Aorta (tissue), 5 donors: ENCODE measurements around the gene TNXB. TPM values are rescaled to one million over a fixed set of nuclear protein-coding genes. Genes with fewer than 3 reads are reported as not detected.

ENCODE experiments used
- ATAC-seq: fragments of 200-7000 bp; cut with Tn5 transposase; one replicate; pipeline ENCODE4 v1.9.1; 2022; ENCODE audit warnings: moderate library complexity; ENCODE audit not compliant: low FRiP score
- DNase-seq, 2 donors: peaks; one replicate each; pipeline ENCODE4 v3.0.0-alpha.2; 2020
- H3K27ac ChIP-seq, 2 donors: one replicate each; pipeline ENCODE4 v1.5.1; 2013; ENCODE audit warnings: low read length in 2 of 2, mild to moderate bottlenecking in 2 of 2, moderate library complexity in 2 of 2, control low read depth in 1 of 2, inconsistent platforms in 1 of 2, low read depth in 1 of 2
- H3K27me3 ChIP-seq, 2 donors: one replicate each; pipeline ENCODE4 v1.6.1; 2013; ENCODE audit warnings: control low read depth in 1 of 2, low read length in 1 of 2, mild to moderate bottlenecking in 1 of 2, moderate library complexity in 1 of 2; ENCODE audit not compliant: insufficient read depth in 2 of 2, control insufficient read depth in 1 of 2
- H3K36me3 ChIP-seq, 2 donors: one replicate each; pipeline ENCODE4 v1.6.1; 2013; ENCODE audit warnings: control low read depth in 1 of 2, low read length in 1 of 2, mild to moderate bottlenecking in 1 of 2; ENCODE audit not compliant: insufficient read depth in 2 of 2, control insufficient read depth in 1 of 2
- H3K4me1 ChIP-seq, 2 donors: one replicate each; pipeline ENCODE4 v1.6.1; 2013; ENCODE audit warnings: low read length in 2 of 2, control low read depth in 1 of 2, mild to moderate bottlenecking in 1 of 2, moderate library complexity in 1 of 2; ENCODE audit not compliant: insufficient read depth in 2 of 2, control insufficient read depth in 1 of 2
- H3K4me3 ChIP-seq, 2 donors: one replicate each; pipeline ENCODE4 v1.5.1; 2013; ENCODE audit warnings: low read length in 2 of 2, control low read depth in 1 of 2, mild to moderate bottlenecking in 1 of 2
- H3K9me3 ChIP-seq: one replicate; pipeline ENCODE4 v1.6.1; 2013; ENCODE audit warnings: mild to moderate bottlenecking, low read length; ENCODE audit not compliant: control insufficient read depth
- WGBS, 2 donors: extraction: QIAGEN DNeasy Blood & Tissue Kit; methylation state at CpG; one replicate each; pipeline ENCODE4 v1.1.7; 2013; 5-methylcytosine and 5-hydroxymethylcytosine counted together
- intact Hi-C, 2 donors: fragments of 100-400 bp; cut with DNase I; formaldehyde crosslinking; loops; one replicate each; pipeline versions ENCODE4 v1.14.2 to v1.15.0; 2022
- polyA plus RNA-seq, 2 donors: library from polyadenylated mRNA; stranded (reverse); fragments of 200-250 nt; gene quantifications; one replicate each; pipeline ENCODE4 v1.2.3, GENCODE V29; 2013
- total RNA-seq, 2 donors: library from RNA; stranded (reverse); fragmentation: NEBNext Ultra II Directional; extraction: Animal tissue kit (Norgen Biotek cat#: 25700); gene quantifications; one replicate each; pipeline ENCODE4 v1.2.1, GENCODE V29; 2021
- donor health status: healthy with polysubstance abuse.
- donor health status: Bipolar disorder and iron deficiency.
- donor health status: DM: no; HTN: no; CAD: no.
- donor health status: DM: no; HTN: no; CAD: no.
- donor health status: DM: yes; HTN: yes; CAD: no.

The TNXB gene
- total and polyA plus RNA-seq, 4 donors = 11.1 to 441 (median 116) TPM

DNA sequence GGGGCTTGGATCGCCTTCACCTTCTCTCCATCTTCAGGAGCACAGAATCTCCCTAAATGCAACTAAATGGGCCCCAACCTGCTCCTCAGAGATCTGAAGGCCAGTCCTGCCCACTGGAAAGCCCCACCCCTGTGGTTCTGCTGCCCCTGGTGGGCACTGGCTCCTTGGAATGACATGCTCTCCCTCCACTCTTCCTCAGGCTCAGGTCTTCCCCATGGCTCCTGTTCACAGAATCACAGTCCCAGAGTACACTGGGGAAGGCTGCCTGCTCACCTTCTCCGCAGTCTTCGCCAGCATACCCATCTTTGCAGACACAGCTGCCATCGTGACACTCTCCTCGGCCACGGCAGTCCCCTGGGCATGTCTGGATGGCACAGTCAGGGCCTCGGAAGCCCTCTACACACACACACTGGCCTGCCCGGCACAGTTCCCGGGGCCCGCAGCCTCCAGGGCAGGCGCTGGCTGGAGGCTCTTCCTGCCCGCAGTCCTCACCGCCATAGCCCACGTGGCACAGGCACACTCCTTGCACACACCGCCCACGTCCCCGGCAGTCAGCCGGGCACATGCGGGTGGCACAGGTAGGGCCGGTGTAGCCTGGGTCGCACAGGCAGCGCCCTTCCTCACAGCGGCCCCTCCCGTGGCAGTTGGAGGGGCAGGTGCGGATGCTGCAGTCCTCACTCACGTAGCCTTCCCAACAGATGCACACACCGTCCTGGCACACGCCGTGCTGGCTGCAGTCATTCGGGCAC is 13.6 kb downstream of the TNXB start:
- DNase-seq (no peak), ATAC-seq (peak; percentile 9)
- WGBS, 2 donors = 79 to 85% methylated on average over 30 of the region's 30 CpGs
- Histone ChIP-seq H3K4me1 (peaks cover 0 to 4% of the 10 kb centered on the region in 2 donors), H3K27me3 (no peaks in the 10 kb centered on the region), H3K9me3 (no peaks in the 10 kb centered on the region), H3K27ac (no peak overlapping the region), H3K4me3 (no peak overlapping the region), H3K36me3 (no peaks in the 10 kb centered on the region)
- intact Hi-C loops = no loop called here

DNA sequence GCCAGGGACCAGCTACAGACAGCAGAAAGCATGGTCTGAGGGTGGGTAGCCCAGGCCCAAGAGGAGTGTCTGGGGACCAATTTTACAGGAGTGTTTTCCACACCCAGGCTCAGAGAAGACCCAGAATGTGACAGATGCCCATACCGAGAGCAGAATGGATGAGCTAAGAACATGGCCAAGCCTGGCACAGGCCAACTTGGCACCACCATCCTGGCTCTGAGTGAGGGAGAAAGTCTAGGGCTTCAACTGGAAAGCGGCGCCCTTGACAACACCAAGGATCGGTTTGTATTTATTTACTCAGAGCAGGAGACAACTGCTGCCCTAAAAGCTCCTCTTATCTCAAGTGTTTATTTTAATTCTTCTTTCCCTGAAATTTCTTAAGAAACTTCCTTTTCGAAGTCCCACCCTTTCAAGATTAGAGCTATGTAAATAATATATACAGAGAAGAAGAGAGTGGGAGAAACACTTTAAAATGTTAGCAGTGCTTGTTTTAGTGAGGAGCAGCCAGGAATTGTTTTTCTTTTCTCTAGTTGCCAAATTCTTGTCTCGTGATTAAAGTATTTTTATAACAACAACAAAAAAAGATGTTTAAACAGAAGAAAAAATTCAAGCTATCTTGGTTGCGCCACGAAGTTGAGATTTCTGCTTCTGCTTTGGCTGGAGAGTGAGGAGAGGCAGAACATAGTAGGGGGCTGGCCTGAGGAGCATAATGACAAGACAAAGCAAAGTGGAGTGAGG is 16.2 kb downstream of the TNXB start:
- DNase-seq (peak; percentile 74 to 80), ATAC-seq (peak; percentile 56)
- Histone ChIP-seq H3K4me3 (no peak overlapping the region), H3K27ac (peak overlapping the region; percentile 52 to 78), H3K36me3 (no peaks in the 10 kb centered on the region), H3K4me1 (peaks cover 0 to 4% of the 10 kb centered on the region in 2 donors), H3K27me3 (no peaks in the 10 kb centered on the region), H3K9me3 (no peaks in the 10 kb centered on the region)
- intact Hi-C loops = loop anchor here in 1 of 2 donors (2.0 kb wide), 1 partner anchor 14 kb away; no protein-coding TSS in a partner anchor
- 3 to 6% methylated on average over 8 of the region's 8 CpGs for WGBS, 2 donors

DNA sequence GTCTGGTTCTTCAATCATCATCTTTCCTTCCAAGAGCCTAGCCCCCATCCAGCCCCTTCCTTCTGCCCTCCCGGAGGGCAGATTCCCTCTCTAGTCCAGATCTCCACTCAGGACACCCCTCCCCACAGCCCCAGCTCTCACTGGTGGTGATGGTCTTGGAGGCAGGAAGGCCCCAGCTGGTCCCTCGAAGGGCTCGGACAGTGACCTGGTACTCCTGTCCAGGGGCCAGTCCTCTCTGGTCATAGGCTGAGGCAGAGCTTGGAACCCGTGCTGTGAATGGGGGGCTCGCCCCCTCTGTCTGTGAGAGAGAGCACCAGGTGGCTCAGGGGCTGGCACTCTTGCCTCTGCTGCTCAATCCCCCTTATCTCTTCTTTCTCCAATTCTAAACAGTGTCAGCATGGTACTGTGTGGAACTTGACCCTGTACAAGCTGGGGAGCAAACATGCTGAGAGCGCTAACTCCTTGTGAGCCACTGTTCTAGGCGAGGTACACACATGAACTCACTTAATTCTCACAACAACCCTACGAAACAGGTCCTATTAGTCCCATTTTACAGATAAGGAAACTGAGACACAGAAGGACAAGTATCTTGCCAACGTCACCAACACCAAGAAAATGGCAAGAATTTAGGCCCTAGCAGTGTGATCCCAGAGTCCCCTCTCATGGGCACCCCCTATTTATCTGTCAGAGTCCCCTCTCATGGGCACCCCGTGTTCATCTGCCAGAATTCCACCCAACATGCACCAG is 19.9 kb downstream of the TNXB start:
- H3K4me1 ChIP-seq = peaks cover 0 to 4% of the 10 kb centered on the region in 2 donors
- H3K4me3 ChIP-seq = no peak overlapping the region
- H3K27ac ChIP-seq = no peak overlapping the region
- DNase-seq (no peak), ATAC-seq (no peak)
- no peaks in the 10 kb centered on the region for H3K27me3 ChIP-seq
- H3K36me3 ChIP-seq = no peaks in the 10 kb centered on the region
- intact Hi-C loops = no loop called here
- 91 to 92% methylated on average over 10 of the region's 10 CpGs for WGBS, 2 donors
- H3K9me3 ChIP-seq = no peaks in the 10 kb centered on the region

DNA sequence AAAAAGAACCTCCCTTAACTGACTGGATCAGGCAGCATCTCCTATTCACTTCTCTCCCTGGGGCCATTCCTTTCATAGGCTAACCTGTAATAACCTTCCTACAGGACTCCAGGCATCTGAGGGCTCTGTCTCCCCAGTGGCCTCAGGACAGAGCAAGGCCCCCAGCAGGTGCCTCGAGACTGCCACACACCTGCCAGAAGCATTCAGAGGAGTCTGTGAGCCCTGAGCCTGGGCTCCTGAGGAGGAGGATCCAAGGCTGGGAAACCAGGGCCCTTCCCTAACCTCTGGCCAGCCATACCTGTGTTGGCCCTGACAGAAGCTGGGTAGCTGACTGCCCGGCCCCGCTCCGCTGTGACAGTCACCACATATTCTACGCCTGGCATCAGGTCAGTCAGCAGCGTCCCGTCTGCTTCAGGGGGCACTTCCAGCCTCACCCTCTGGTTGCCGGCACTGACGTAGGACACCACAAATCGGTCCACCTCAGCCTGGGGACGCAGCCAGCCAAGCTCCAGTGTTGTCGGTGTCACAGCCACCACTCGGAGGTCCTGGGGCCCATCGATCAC is 20.6 kb downstream of the TNXB start:
- H3K27me3 ChIP-seq = no peaks in the 10 kb centered on the region
- 94% methylated on average over 14 of the region's 14 CpGs for WGBS, 2 donors

DNA sequence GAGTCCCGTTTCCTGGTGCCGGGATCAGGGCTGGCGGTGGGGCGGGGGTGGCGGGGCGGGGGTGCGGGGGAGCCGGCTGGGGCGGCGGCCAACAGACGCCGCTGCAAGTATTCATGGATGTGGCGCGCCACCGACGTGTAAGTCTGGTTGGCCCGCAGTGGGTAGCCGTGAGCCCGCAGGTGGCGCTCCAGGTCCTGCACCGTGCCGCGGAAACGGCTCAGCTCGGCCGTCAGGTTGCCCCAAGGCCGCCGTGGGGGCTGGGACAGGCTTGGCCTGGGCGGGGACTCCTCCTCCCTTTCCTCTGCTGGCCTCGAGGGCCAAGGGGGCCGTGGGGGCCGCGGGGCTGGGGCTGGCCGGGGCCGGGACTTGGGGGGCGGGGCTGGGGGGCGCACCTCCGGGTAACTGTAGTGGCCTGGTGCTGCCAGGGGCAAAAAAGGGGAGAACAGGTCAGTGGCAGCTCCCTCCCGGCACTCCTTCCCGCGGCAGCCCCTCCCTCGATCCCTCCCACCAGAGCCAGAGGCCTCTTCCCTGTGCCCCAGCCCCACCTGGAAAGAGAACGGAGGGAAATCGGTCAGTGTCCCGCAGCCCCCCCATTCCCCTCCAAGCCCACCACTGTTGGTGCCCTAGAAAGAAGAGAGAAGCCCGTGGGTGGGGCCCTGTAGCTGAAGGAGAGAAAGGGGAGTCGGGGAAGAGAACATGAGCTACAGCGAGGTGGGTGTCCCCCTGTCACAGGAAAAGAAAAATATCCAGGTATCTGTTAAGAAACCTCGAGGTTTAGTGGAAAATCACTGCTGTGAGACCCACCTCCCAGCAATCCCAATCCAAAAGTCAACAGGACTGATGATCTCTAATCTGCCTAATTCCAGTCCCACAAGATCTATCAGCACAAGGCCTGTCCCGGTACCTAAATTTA is 21.3 kb downstream of the TNXB start:
- DNase-seq = peak; percentile 92 to 97
- no peak overlapping the region for H3K4me3 ChIP-seq

More for the DNA sequence above, 20.6 kb downstream of the TNXB start:
- peaks cover 0 to 4% of the 10 kb centered on the region in 2 donors for H3K4me1 ChIP-seq
- no peak overlapping the region for H3K4me3 ChIP-seq
- no peak overlapping the region for H3K27ac ChIP-seq
- DNase-seq (no peak), ATAC-seq (no peak)
- no peaks in the 10 kb centered on the region for H3K9me3 ChIP-seq
- intact Hi-C loops = no loop called here
- peaks cover 0 to 1% of the 10 kb centered on the region in 2 donors for H3K36me3 ChIP-seq

DNA sequence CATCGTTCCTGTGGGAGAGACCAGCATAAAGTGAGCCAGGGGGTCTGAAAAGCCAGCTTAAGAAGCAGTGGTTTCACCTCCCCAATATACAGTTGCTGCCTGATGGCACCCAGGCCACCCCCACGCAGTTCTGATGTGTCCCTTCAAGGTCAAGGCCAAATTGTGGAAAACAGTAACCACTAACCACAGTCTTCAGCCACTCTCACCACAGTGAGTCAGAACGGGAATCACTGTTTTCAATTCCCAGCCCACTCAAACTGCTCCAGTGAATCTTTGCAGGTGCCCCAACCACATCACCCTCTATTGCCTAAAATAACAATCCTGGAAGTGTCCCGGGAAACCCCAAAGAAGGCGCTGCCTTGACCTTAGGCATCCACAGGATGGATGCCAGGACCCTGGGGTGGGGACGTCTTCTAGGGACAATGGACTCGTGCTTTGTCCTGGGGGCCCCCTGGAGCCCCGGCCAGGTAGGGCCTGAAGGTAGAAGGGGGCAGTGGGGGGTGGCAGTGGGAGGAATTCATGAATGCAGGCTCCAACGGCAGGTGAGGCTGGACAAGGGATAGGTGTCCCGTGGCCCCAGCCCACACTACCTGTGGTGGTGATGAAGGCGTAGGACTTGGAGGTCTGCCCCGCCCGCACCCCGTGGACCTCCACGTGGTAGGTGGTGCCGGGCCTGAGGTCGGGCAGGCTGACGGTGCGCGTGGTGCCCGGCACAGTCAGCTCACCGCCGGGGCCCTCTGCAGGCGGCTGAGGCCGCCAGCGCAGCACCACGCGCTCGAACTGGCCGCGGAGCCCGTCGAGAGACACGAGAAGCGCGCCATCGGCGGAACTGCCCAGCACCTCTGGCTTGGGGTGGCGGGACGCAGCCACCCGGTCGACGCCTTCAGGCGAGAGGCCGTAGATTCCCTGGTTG is 22.2 kb downstream of the TNXB start:
- H3K9me3 ChIP-seq = no peaks in the 10 kb centered on the region
- peaks cover 0 to 2% of the 10 kb centered on the region in 2 donors for H3K4me1 ChIP-seq
- peak in 1 of 2 donors; percentile 83 for DNase-seq
- H3K27me3 ChIP-seq = no peaks in the 10 kb centered on the region
- intact Hi-C loops = no loop called here
- peak; percentile 37 for ATAC-seq
- H3K4me3 ChIP-seq = no peak overlapping the region
- peak overlapping the region in 1 of 2 donors; percentile 9 for H3K27ac ChIP-seq
- peaks cover 0 to 1% of the 10 kb centered on the region in 2 donors for H3K36me3 ChIP-seq
- 28 to 29% methylated on average over 45 of the region's 45 CpGs for WGBS, 2 donors

More for the DNA sequence above, 21.3 kb downstream of the TNXB start:
- ATAC-seq = peak; percentile 86
- Histone ChIP-seq H3K27me3 (no peaks in the 10 kb centered on the region), H3K27ac (peak overlapping the region in 1 of 2 donors; percentile 25), H3K36me3 (peaks cover 0 to 1% of the 10 kb centered on the region in 2 donors), H3K9me3 (no peaks in the 10 kb centered on the region), H3K4me1 (peaks cover 0 to 4% of the 10 kb centered on the region in 2 donors)
- WGBS, 2 donors = 19 to 39% methylated on average over 17 to 50 of the region's 50 CpGs
- intact Hi-C loops = no loop called here

DNA sequence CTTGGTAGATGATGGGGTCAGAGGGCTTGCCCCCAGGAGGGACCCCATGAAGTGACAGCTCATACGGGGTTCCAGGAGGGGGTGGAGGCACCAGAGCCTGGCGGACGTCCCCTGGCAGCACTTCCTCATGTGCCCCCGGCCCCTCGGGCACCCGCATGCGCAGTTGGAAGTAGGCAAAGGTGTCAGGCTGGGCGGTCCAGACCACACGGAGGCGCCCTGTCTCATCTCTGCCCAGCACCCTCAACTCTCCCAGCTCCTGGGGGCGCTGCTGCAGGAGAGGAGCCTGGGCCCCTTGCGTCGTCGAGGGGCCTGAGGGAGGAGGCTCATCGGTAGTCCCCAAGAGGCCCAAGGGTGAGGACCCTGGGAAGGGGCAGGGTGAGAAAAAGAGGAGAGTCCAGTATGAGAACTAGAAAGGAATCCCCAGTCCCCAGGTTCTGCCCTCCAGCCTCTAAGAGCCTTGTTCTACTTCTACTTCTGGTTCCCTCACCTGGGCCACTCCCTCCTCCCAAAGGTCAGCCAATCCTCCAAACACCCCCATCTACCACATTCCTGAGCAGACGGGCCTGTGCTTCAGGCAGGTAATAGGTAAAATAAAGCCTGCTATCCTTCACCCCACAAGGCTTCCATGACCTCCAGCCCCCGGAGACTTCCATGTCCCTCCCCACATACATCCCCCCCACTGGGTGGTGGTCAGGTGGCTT is 23.2 kb downstream of the TNXB start:
- DNase-seq = peak in 1 of 2 donors; percentile 74
- peaks cover 0 to 1% of the 10 kb centered on the region in 2 donors for H3K36me3 ChIP-seq
- WGBS, 2 donors = 89 to 93% methylated on average over 17 of the region's 17 CpGs
- no peak overlapping the region for H3K4me3 ChIP-seq
- H3K9me3 ChIP-seq = no peaks in the 10 kb centered on the region
- no peak for ATAC-seq
- H3K4me1 ChIP-seq = peaks cover 0 to 3% of the 10 kb centered on the region in 2 donors
- H3K27me3 ChIP-seq = no peaks in the 10 kb centered on the region
- no peak overlapping the region for H3K27ac ChIP-seq
- intact Hi-C loops = no loop called here
